Memory B cell (primary cell): ENCODE data around the gene MEG3.
"Not testable (repeated sequence)": the region's sequence is repeated elsewhere in the genome, so short reads cannot be mapped to it uniquely, and the experiment has no call there.

Experiments
- ATAC-seq: fragments of 150-1000 bp; cut with Tn5 transposase; 2 replicates; pipeline ENCODE4 v1.10.0; 2021; ENCODE audit warnings: low read depth, mild to moderate bottlenecking, moderate library complexity
- DNase-seq, 2 donors: peaks; one replicate each; pipeline ENCODE4 v3.0.0; 2022; ENCODE audit warnings: low spot score in 2 of 2
- H3K27ac Mint-ChIP-seq: one replicate; pipeline ENCODE4 v1.8.0; 2022; ENCODE audit warnings: mild to moderate bottlenecking, moderate library complexity, mixed read lengths
- H3K27me3 Mint-ChIP-seq: one replicate; pipeline ENCODE4 v1.8.0; 2022; ENCODE audit warnings: mixed read lengths
- H3K36me3 Mint-ChIP-seq: one replicate; pipeline ENCODE4 v1.8.0; 2022; ENCODE audit warnings: mild to moderate bottlenecking, mixed read lengths
- H3K4me1 Mint-ChIP-seq: one replicate; pipeline ENCODE4 v1.8.0; 2022; ENCODE audit warnings: mixed read lengths
- H3K4me3 Mint-ChIP-seq: one replicate; pipeline ENCODE4 v1.8.0; 2022; ENCODE audit warnings: mild to moderate bottlenecking, moderate library complexity, mixed read lengths
- H3K9me3 Mint-ChIP-seq: one replicate; pipeline ENCODE4 v1.8.0; 2022; ENCODE audit warnings: mixed read lengths

Gene MEG3

GRCh38 chr14:100801433-100801832 lies 24.5 kb upstream of the MEG3 start:
- H3K4me1 Mint-ChIP-seq, H3K36me3 Mint-ChIP-seq: not testable (repeated sequence)

GRCh38 chr14:100802179-100802578 lies 23.7 kb upstream of the MEG3 start:
- H3K27ac Mint-ChIP-seq, result no peak overlapping the region
- no peak for DNase-seq
- H3K36me3 Mint-ChIP-seq, result no peaks in the 10 kb centered on the region
- no peak for ATAC-seq
- H3K4me3 Mint-ChIP-seq, result no peak overlapping the region
- H3K9me3 Mint-ChIP-seq, result no peaks in the 10 kb centered on the region
- H3K27me3 Mint-ChIP-seq, result no peaks in the 10 kb centered on the region
- no peaks in the 10 kb centered on the region for H3K4me1 Mint-ChIP-seq

More at GRCh38 chr14:100801433-100801832, 24.5 kb upstream of the MEG3 start:
- not testable (repeated sequence) for DNase-seq, H3K27ac Mint-ChIP-seq, H3K9me3 Mint-ChIP-seq, H3K27me3 Mint-ChIP-seq, ATAC-seq, H3K4me3 Mint-ChIP-seq

- Mint-ChIP-seq H3K4me1 (no peaks in the 10 kb centered on the region), H3K27ac (no peak overlapping the region), H3K27me3 (no peaks in the 10 kb centered on the region), H3K9me3 (no peaks in the 10 kb centered on the region), H3K4me3 (no peak overlapping the region), H3K36me3 (no peaks in the 10 kb centered on the region)
- no peak for DNase-seq
- no peak for ATAC-seq
Measured at GRCh38 chr14:100802766-100803165, 23.2 kb upstream of the MEG3 start.

- no peak for ATAC-seq
- no peaks in the 10 kb centered on the region for H3K36me3 Mint-ChIP-seq
- no peaks in the 10 kb centered on the region for H3K27me3 Mint-ChIP-seq
- H3K9me3 Mint-ChIP-seq, result no peaks in the 10 kb centered on the region
- no peak overlapping the region for H3K27ac Mint-ChIP-seq
- no peaks in the 10 kb centered on the region for H3K4me1 Mint-ChIP-seq
- no peak for DNase-seq
- no peak overlapping the region for H3K4me3 Mint-ChIP-seq
Measured at GRCh38 chr14:100803226-100803625, 22.7 kb upstream of the MEG3 start.

GRCh38 chr14:100803676-100804075 lies 22.2 kb upstream of the MEG3 start:
- Mint-ChIP-seq H3K9me3 (no peaks in the 10 kb centered on the region), H3K27ac (no peak overlapping the region), H3K4me3 (no peak overlapping the region), H3K36me3 (no peaks in the 10 kb centered on the region), H3K4me1 (no peaks in the 10 kb centered on the region), H3K27me3 (no peaks in the 10 kb centered on the region)
- ATAC-seq, result no peak
- no peak for DNase-seq

GRCh38 chr14:100804138-100804537 lies 21.8 kb upstream of the MEG3 start:
- H3K36me3 Mint-ChIP-seq, result no peaks in the 10 kb centered on the region
- no peaks in the 10 kb centered on the region for H3K4me1 Mint-ChIP-seq
- H3K27me3 Mint-ChIP-seq, result no peaks in the 10 kb centered on the region
- no peak for ATAC-seq
- H3K9me3 Mint-ChIP-seq, result no peaks in the 10 kb centered on the region
- no peak overlapping the region for H3K4me3 Mint-ChIP-seq
- no peak overlapping the region for H3K27ac Mint-ChIP-seq
- no peak for DNase-seq

- Mint-ChIP-seq H3K27me3 (no peaks in the 10 kb centered on the region), H3K4me1 (no peaks in the 10 kb centered on the region), H3K36me3 (no peaks in the 10 kb centered on the region), H3K27ac (no peak overlapping the region), H3K9me3 (no peaks in the 10 kb centered on the region), H3K4me3 (no peak overlapping the region)
- DNase-seq, result no peak
- ATAC-seq, result no peak
Measured at GRCh38 chr14:100804558-100805309, 21.2 kb upstream of the MEG3 start.

- no peak overlapping the region for H3K4me3 Mint-ChIP-seq
- no peaks in the 10 kb centered on the region for H3K4me1 Mint-ChIP-seq
- no peaks in the 10 kb centered on the region for H3K36me3 Mint-ChIP-seq
- DNase-seq, result no peak
- H3K27ac Mint-ChIP-seq, result no peak overlapping the region
- no peaks in the 10 kb centered on the region for H3K9me3 Mint-ChIP-seq
- no peaks in the 10 kb centered on the region for H3K27me3 Mint-ChIP-seq
- ATAC-seq, result no peak
Measured at GRCh38 chr14:100806386-100806785, 19.5 kb upstream of the MEG3 start.

GRCh38 chr14:100807496-100807895 lies 18.4 kb upstream of the MEG3 start:
- Mint-ChIP-seq H3K4me1 (no peaks in the 10 kb centered on the region), H3K36me3 (no peaks in the 10 kb centered on the region), H3K9me3 (no peaks in the 10 kb centered on the region), H3K27me3 (no peaks in the 10 kb centered on the region), H3K4me3 (no peak overlapping the region), H3K27ac (no peak overlapping the region)
- no peak for ATAC-seq
- DNase-seq, result no peak

- no peak overlapping the region for H3K27ac Mint-ChIP-seq
- no peaks in the 10 kb centered on the region for H3K27me3 Mint-ChIP-seq
- no peaks in the 10 kb centered on the region for H3K9me3 Mint-ChIP-seq
- ATAC-seq (no peak), DNase-seq (no peak)
- H3K4me3 Mint-ChIP-seq, result no peak overlapping the region
- H3K4me1 Mint-ChIP-seq, result no peaks in the 10 kb centered on the region
- no peaks in the 10 kb centered on the region for H3K36me3 Mint-ChIP-seq
Measured at GRCh38 chr14:100807979-100808734, 17.8 kb upstream of the MEG3 start.

GRCh38 chr14:100810435-100810834 lies 15.5 kb upstream of the MEG3 start:
- no peak for DNase-seq

GRCh38 chr14:100810861-100811461 lies 15.0 kb upstream of the MEG3 start:
- Mint-ChIP-seq H3K27ac (no peak overlapping the region), H3K4me1 (no peaks in the 10 kb centered on the region), H3K9me3 (no peaks in the 10 kb centered on the region), H3K4me3 (no peak overlapping the region), H3K36me3 (no peaks in the 10 kb centered on the region), H3K27me3 (peaks cover 8% of the 10 kb centered on the region)
- no peak for ATAC-seq
- DNase-seq, result no peak

More at GRCh38 chr14:100810435-100810834, 15.5 kb upstream of the MEG3 start:
- Mint-ChIP-seq H3K36me3 (no peaks in the 10 kb centered on the region), H3K27ac (no peak overlapping the region), H3K4me3 (no peak overlapping the region), H3K27me3 (peaks cover 8% of the 10 kb centered on the region), H3K9me3 (no peaks in the 10 kb centered on the region), H3K4me1 (no peaks in the 10 kb centered on the region)
- ATAC-seq, result no peak

- Mint-ChIP-seq H3K9me3 (no peaks in the 10 kb centered on the region), H3K27me3 (peaks cover 8% of the 10 kb centered on the region), H3K27ac (no peak overlapping the region), H3K4me3 (no peak overlapping the region), H3K4me1 (no peaks in the 10 kb centered on the region), H3K36me3 (no peaks in the 10 kb centered on the region)
- ATAC-seq (no peak), DNase-seq (no peak)
Measured at GRCh38 chr14:100813291-100813690, 12.6 kb upstream of the MEG3 start.

- Mint-ChIP-seq H3K27ac (no peak overlapping the region), H3K36me3 (no peaks in the 10 kb centered on the region), H3K27me3 (peaks cover 8% of the 10 kb centered on the region), H3K4me3 (no peak overlapping the region), H3K4me1 (no peaks in the 10 kb centered on the region), H3K9me3 (no peaks in the 10 kb centered on the region)
- ATAC-seq (no peak), DNase-seq (no peak)
Measured at GRCh38 chr14:100815478-100816285, 10.2 kb upstream of the MEG3 start.
